ENCODE measurements around the gene REST. TPM values are rescaled to one million over a fixed set of nuclear protein-coding genes. Genes with fewer than 3 reads are reported as not detected.

REST gene
- total and polyA plus RNA-seq, 9 of the 15 experiments (the other 6 are each of a cell fraction or from before 2014, with no cell fraction given): 2.9 to 24.0 (median 19.2) TPM

- TF ChIP-seq, protein P1, sequence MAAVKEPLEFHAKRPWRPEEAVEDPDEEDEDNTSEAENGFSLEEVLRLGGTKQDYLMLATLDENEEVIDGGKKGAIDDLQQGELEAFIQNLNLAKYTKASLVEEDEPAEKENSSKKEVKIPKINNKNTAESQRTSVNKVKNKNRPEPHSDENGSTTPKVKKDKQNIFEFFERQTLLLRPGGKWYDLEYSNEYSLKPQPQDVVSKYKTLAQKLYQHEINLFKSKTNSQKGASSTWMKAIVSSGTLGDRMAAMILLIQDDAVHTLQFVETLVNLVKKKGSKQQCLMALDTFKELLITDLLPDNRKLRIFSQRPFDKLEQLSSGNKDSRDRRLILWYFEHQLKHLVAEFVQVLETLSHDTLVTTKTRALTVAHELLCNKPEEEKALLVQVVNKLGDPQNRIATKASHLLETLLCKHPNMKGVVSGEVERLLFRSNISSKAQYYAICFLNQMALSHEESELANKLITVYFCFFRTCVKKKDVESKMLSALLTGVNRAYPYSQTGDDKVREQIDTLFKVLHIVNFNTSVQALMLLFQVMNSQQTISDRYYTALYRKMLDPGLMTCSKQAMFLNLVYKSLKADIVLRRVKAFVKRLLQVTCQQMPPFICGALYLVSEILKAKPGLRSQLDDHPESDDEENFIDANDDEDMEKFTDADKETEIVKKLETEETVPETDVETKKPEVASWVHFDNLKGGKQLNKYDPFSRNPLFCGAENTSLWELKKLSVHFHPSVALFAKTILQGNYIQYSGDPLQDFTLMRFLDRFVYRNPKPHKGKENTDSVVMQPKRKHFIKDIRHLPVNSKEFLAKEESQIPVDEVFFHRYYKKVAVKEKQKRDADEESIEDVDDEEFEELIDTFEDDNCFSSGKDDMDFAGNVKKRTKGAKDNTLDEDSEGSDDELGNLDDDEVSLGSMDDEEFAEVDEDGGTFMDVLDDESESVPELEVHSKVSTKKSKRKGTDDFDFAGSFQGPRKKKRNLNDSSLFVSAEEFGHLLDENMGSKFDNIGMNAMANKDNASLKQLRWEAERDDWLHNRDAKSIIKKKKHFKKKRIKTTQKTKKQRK (IDR thresholded peaks at IDR 0.05; ENCODE audit: borderline replicate concordance, low read depth, low read length): no peak
- TF ChIP-seq ARID1B (IDR thresholded peaks at IDR 0.05) (no peak), TOE1 (IDR thresholded peaks at IDR 0.05; ENCODE audit: borderline replicate concordance) (no peak), TOE1 (CRISPR knock-in tag; IDR thresholded peaks at IDR 0.05; ENCODE audit: borderline replicate concordance, low read depth) (no peak), ZNF583 (CRISPR knock-in tag; IDR thresholded peaks at IDR 0.05) (peak; percentile 55; the same call in 1 of the 2 replicates), ZNF184 (CRISPR knock-in tag; IDR thresholded peaks at IDR 0.05) (no peak), ZNF175 (CRISPR knock-in tag; IDR thresholded peaks at IDR 0.05; ENCODE audit: low read depth) (0 out of 2 replicates have a peak, but pooled peaks have one; percentile 31), PTTG1 (tag; IDR thresholded peaks at IDR 0.05; ENCODE audit: low read depth) (no peak), POLR2H (tag; IDR thresholded peaks at IDR 0.05; ENCODE audit: low read depth) (no peak), NR3C1 (CRISPR knock-in tag; IDR thresholded peaks at IDR 0.05) (no peak), KLF16 (IDR thresholded peaks at IDR 0.05) (no peak), RBM39 (optimal IDR thresholded peaks at IDR 0.05; ENCODE audit: low read depth, low read length) (no peak), ZNF140 (CRISPR knock-in tag; IDR thresholded peaks at IDR 0.05) (no peak), ARID3A (IDR thresholded peaks at IDR 0.05; ENCODE audit: borderline replicate concordance, low read depth, low read length) (no peak), SFPQ (IDR thresholded peaks at IDR 0.05; ENCODE audit: low read depth, low read length) (no peak), ZNF311 (CRISPR knock-in tag; IDR thresholded peaks at IDR 0.05) (no peak)
- TF ChIP-seq, protein P2, sequence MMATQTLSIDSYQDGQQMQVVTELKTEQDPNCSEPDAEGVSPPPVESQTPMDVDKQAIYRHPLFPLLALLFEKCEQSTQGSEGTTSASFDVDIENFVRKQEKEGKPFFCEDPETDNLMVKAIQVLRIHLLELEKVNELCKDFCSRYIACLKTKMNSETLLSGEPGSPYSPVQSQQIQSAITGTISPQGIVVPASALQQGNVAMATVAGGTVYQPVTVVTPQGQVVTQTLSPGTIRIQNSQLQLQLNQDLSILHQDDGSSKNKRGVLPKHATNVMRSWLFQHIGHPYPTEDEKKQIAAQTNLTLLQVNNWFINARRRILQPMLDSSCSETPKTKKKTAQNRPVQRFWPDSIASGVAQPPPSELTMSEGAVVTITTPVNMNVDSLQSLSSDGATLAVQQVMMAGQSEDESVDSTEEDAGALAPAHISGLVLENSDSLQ (IDR thresholded peaks at IDR 0.05): no peak
- TF ChIP-seq, protein P3, sequence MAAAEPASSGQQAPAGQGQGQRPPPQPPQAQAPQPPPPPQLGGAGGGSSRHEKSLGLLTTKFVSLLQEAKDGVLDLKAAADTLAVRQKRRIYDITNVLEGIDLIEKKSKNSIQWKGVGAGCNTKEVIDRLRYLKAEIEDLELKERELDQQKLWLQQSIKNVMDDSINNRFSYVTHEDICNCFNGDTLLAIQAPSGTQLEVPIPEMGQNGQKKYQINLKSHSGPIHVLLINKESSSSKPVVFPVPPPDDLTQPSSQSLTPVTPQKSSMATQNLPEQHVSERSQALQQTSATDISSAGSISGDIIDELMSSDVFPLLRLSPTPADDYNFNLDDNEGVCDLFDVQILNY (CRISPR knock-in tag; IDR thresholded peaks at IDR 0.05): no peak
- TF ChIP-seq, protein P4, sequence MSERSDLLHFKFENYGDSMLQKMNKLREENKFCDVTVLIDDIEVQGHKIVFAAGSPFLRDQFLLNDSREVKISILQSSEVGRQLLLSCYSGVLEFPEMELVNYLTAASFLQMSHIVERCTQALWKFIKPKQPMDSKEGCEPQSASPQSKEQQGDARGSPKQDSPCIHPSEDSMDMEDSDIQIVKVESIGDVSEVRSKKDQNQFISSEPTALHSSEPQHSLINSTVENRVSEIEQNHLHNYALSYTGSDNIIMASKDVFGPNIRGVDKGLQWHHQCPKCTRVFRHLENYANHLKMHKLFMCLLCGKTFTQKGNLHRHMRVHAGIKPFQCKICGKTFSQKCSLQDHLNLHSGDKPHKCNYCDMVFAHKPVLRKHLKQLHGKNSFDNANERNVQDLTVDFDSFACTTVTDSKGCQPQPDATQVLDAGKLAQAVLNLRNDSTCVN (CRISPR knock-in tag; IDR thresholded peaks at IDR 0.05): no peak
Measured at GRCh38 chr4:56958111-56958517, 50.4 kb downstream of the REST start (continued).

All from K562 (cell line).